ENCODE measurements around the gene CCT8L2.
"Not testable (repeated sequence)": the region's sequence is repeated elsewhere in the genome, so short reads cannot be mapped to it uniquely, and the experiment has no call there.

DNA sequence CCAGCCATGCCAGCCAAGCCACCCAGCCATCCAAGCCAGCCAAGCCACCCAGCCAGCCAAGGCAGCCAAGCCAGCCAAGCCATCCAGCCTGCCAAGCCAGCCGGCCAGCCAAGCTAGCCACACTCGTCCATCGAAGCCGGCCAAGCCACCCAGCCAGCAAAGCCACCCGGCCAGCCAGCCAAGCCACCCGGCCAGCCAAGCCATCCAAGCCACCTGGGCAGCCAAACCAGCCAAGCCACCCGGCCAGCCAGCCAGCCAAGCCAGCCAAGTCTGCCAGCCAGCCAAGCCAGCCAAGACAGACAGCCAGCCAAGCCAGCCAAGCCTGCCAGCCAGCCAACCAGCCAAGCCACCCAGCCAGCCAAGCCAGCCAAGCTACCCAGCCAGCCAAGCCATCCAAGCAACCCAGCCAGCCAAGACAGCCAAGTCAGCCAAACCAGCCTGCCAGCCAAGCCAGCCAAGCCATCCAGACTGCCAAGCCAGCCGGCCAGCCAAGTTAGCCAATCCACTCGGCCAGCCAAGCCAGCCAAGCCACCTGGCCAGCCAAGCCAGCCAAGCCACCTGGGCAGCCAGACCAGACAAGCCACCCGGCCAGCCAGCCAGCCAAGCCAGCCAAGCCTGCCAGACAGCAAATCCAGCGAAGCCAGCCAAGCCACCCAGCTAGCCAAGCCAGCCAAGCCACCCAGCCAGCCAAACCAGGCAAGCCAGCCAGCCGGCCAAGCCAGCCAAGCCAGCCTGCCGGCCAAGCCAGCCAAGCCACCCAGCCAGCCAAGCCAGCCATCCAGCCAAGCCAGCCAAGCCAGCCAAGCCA is 24.8 kb downstream of the CCT8L2 start:
- not testable (repeated sequence) for TF ChIP-seq POLR2AphosphoS5 (IDR thresholded peaks at IDR 0.05; ENCODE audit: insufficient read depth, low read depth, low read length); CTCF (IDR thresholded peaks at IDR 0.05; ENCODE audit: extremely low read depth in 1 of 2, insufficient read depth in 1 of 2, low read depth in 1 of 2, low read length in 2 of 2); EZH2 (IDR thresholded peaks at IDR 0.05; ENCODE audit: borderline replicate concordance, low read depth, low read length, severe bottlenecking); POLR2A (IDR thresholded peaks at IDR 0.05; ENCODE audit: low read depth, low read length); MYC (IDR thresholded peaks at IDR 0.05; ENCODE audit: low read depth, low read length); JUN (IDR thresholded peaks at IDR 0.05; ENCODE audit: borderline replicate concordance, insufficient read depth, insufficient read length, low read depth); GATA2 (IDR thresholded peaks at IDR 0.05; ENCODE audit: insufficient read depth, insufficient read length, low read depth, low read length); FOS (IDR thresholded peaks at IDR 0.05; ENCODE audit: borderline replicate concordance, insufficient read depth, low read length)
- TF ChIP-seq, protein P1, sequence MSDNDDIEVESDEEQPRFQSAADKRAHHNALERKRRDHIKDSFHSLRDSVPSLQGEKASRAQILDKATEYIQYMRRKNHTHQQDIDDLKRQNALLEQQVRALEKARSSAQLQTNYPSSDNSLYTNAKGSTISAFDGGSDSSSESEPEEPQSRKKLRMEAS (IDR thresholded peaks at IDR 0.05; ENCODE audit: insufficient read depth, insufficient read length): not testable (repeated sequence)

Measured in endothelial cell of umbilical vein (primary cell).